AG10803 (cell line): ENCODE measurements around the gene KCNMA1.

Experiments
- DNase-seq: peaks from one replicate; pipeline ENCODE4 v3.0.0; 2010; ENCODE audit warnings: low read depth
- H3K4me3 ChIP-seq: 2 replicates; pipeline ENCODE4 v1.5.1; 2011; ENCODE audit warnings: mild to moderate bottlenecking, low read length, control low read depth
- TF ChIP-seq, protein P1 (sequence below): conservative IDR thresholded peaks from 2 replicates; pipeline ENCODE4 v1.5.1; 2011; ENCODE audit warnings: mild to moderate bottlenecking, low read length, control low read depth, inconsistent platforms

KCNMA1 gene

DNA sequence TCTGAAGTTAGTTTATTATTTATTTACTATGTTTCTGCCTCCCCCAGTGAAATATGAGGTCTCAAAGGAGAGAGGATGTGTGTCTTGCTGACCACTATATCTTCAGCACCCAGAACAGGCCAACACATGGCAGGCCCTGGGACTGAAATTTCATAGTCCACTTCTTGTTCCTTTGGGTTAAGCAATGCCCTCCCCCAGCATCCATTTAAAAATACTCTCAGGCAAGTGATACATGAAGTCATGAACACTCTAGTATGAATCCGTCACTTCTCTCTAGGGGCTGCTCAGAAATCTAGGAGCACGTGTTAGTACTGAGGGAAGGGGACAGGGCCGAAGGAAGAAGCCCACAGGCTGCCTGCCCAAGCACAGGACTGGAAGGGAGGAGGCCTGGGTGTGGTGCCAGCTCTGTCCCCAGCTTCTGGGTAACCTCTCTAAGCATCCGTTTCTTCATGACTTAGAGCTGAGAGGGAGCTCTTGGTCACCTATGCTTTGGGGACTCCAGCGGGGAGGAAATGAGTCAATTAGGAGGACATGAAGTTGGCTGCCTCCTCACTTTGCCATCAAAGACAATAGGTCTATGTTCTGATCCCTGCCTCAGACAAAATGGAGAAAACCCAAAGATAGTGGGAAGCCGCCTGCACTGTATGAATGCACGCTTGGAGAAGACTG, 119.2 kb downstream of the KCNMA1 start:
- no peak overlapping the region for H3K4me3 ChIP-seq
- DNase-seq = no peak
- TF ChIP-seq, protein P1, sequence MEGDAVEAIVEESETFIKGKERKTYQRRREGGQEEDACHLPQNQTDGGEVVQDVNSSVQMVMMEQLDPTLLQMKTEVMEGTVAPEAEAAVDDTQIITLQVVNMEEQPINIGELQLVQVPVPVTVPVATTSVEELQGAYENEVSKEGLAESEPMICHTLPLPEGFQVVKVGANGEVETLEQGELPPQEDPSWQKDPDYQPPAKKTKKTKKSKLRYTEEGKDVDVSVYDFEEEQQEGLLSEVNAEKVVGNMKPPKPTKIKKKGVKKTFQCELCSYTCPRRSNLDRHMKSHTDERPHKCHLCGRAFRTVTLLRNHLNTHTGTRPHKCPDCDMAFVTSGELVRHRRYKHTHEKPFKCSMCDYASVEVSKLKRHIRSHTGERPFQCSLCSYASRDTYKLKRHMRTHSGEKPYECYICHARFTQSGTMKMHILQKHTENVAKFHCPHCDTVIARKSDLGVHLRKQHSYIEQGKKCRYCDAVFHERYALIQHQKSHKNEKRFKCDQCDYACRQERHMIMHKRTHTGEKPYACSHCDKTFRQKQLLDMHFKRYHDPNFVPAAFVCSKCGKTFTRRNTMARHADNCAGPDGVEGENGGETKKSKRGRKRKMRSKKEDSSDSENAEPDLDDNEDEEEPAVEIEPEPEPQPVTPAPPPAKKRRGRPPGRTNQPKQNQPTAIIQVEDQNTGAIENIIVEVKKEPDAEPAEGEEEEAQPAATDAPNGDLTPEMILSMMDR = no peak

DNA sequence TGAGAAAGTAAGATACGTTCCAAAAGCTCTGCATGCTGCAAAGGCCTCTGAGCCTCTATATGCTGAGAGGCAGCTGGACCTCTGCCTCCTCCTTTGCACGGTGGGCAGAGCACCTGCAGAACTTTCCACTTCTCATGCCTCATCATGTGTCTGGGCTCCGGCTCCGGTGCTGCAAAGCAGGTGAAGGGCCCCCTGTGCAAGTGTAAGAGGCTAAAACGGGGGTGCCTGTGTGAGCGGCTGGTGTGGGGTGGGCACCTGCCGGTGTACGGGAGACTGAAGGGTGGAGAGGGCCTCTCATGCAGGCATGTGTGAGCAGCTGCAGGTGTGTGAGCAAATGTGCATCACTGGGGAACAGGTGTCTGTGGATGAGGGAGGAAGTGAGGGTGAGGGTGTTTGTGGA, 121.0 kb downstream of the KCNMA1 start:
- no peak overlapping the region for H3K4me3 ChIP-seq
- TF ChIP-seq, protein P1 = no peak
- DNase-seq = no peak

DNA sequence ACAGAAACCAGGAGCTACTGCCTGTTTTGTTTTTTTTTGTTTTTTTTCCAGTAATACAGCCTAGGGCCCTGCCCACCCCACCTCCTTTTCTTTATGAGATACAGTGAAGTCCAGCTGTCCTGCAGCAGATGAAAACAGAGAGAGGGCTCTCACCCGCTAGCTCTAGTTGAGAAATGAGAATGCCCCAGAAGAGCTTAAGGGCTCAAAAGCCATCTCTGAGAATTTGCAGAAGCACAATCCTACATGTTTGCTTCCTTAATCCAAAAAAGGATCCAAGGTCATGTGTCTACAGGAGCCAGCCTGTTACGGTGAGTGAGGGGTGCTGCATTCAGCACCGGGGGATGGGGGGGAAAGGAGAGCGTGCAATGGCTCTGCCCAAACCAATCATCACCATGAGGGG, 122.7 kb downstream of the KCNMA1 start:
- H3K4me3 ChIP-seq = no peak overlapping the region
- TF ChIP-seq, protein P1 = no peak
- DNase-seq = no peak

DNA sequence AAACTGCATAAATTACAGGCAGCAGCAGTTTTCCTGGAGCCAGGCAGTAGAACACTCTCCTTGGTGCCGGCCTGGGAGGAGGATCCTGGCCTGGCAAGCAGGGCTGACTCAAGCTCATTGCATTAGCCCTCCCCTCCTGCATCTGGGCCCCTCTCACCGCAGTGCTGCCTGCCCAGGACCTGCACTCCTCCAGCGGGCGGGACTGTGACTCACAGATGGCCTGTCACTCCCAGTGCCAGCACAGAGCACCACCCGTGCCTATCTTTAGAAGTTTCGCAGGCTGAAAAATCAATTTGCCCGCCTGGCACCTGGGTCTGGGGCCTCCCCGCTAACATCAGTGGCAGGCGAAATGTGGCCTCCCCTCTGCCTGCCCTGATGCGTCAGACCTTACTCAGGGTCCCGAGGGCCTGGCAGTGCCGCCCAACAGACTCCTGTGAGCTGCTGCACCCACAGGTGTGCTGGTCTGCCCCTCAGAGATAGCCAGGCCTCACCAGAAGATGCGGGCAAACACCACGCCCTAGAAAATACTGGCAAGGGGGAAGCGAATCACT, 123.8 kb downstream of the KCNMA1 start:
- no peak overlapping the region for H3K4me3 ChIP-seq
- TF ChIP-seq, protein P1 = no peak
- DNase-seq = peak; percentile 92

DNA sequence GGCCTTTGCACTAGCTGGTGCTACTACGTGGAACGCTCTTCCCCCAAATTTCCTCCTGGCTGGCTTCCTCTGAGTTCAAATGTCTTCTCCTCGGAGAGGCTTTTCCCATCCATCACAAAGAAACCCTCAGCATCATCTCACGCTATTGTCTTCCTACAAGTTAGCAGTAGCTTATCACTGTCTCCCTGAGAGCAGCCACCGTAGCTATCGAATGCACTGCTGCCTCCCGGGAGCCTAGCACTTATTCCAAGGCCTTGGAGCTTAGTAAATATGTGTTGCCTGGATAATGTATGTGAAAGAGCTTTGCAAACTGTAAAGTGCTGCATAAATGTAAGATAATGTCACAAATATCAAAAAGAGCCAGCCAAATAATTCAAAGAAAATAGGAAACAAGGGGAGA, 124.4 kb downstream of the KCNMA1 start:
- DNase-seq = no peak
- TF ChIP-seq, protein P1 = no peak
- H3K4me3 ChIP-seq = no peak overlapping the region

DNA sequence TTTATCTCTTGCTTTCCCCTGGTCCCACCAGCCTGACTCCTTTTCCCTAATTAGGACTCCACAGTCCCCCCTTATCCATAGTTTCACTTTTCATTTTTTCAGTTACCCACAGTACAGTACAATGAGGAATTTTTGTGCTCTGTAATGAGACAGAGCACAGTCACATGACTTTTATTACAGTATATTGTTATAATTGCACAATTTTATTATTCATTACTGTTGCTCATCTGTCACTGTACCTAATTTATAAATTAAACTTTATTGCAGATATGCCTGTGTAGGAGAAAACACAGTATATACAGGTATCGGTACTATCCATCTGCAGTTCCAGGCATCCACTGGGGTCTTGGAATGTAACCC, 125.4 kb downstream of the KCNMA1 start:
- TF ChIP-seq, protein P1 = no peak
- peak; percentile 32 for DNase-seq
- H3K4me3 ChIP-seq = no peak overlapping the region

DNA sequence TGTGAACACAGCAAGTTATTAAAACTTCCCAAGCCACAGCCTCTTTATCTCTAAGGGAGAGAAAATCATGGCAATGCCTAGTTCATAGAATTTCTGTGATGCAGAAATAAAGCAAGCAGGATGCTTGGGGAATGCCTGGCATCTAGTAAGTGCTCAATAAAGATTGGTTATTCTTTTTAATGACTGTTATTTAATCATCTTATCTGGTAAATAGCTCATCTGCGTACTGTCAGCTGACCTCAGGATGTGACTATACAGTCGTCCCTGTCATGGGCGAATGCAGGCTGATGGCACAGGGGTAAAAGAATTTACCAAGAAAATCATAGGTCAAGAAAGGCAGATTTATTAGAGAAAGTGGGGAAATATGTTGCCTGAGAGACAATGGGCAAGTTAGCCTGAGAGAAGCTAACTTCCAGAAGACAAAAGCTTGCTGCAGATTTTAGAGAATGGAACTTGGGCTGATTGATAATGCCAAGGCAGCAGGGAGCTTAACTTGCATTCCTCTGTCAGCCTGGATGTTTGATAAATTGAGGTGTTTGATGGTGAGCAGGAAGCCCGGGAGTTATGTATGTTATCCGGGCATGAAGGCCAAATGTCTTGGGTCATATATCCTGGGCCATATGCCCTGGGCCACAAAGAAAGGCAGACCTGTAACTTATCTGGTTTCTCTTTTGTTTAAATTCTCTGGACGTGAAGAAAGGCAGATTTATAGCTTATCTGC, 126.0 kb downstream of the KCNMA1 start:
- no peak for DNase-seq
- no peak overlapping the region for H3K4me3 ChIP-seq
- TF ChIP-seq, protein P1 = no peak
